Lower leg skin (tissue), 4 donors: ENCODE measurements around the gene MSH2. TPM values are rescaled to one million over a fixed set of nuclear protein-coding genes. Genes with fewer than 3 reads are reported as not detected.
"Not testable (repeated sequence)": the region's sequence is repeated elsewhere in the genome, so short reads cannot be mapped to it uniquely, and the experiment has no call there.

Experiments
- DNase-seq, 2 donors: peaks; one replicate each; pipeline ENCODE4 v3.0.0-alpha.2; 2019; ENCODE audit warnings: low spot score in 2 of 2
- H3K4me3 ChIP-seq: fragments of 200-600 bp; sonication (generic); 2 replicates; pipeline ENCODE4 v1.5.1; 2017; ENCODE audit warnings: mild to moderate bottlenecking, low read depth; ENCODE audit not compliant: poor library complexity, severe bottlenecking
- POLR2A ChIP-seq, 2 donors: fragments of 450-650 bp; IDR thresholded peaks; one replicate each; pipeline ENCODE4 v1.6.1; 2016 to 2017; ENCODE audit warnings: antibody characterized with exemption in 2 of 2, mild to moderate bottlenecking in 1 of 2, moderate library complexity in 1 of 2
- WGBS, 2 donors: methylation state at CpG; one replicate each; pipeline ENCODE4 v1.1.5; 2018; 5-methylcytosine and 5-hydroxymethylcytosine counted together
- intact Hi-C: fragments of 100-400 bp; cut with DNase I; formaldehyde crosslinking; loops from one replicate; pipeline ENCODE4 v1.15.0; 2023; ENCODE audit warnings: low total_unique reads
- total RNA-seq, 4 donors: library from RNA; depleted of rRNA; stranded (reverse); fragments of >200 nt; gene quantifications; one replicate each; pipeline ENCODE4 v1.1.0, GENCODE V29; 2016
- TF ChIP-seq, protein P1 (sequence below), 3 donors: fragments of 450-650 bp; IDR thresholded peaks; one replicate each; pipeline ENCODE4 v1.5.1; 2016; ENCODE audit warnings: antibody characterized with exemption in 3 of 3, mild to moderate bottlenecking in 3 of 3, moderate library complexity in 2 of 3

Gene MSH2
- total RNA-seq, 4 donors from 2014 or later: 10.6 to 11.9 (median 11.5) TPM

DNA sequence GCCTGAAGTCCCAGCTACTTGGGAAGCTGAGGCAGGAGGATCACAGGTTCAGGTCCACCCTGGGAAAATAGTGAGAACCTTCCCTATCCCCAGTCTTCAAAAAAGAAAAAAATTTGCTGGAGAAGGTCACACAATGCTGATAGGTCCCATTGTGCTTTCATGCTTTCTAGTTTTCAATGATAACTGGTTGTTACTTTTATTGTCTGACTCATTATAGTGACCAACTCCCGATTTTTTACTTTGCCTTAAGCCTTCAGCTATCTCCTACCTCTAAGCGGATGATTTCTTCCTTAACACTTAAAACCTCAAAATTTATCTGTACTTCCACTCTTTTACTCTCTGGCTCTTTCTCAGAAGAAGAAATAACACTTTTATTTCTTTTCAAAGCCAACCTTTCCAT, 17.3 kb downstream of the MSH2 start:
- intact Hi-C loops: no loop called here
- DNase-seq: no peak
- TF ChIP-seq POLR2A (IDR thresholded peaks at IDR 0.05): no peak
- TF ChIP-seq, protein P1, sequence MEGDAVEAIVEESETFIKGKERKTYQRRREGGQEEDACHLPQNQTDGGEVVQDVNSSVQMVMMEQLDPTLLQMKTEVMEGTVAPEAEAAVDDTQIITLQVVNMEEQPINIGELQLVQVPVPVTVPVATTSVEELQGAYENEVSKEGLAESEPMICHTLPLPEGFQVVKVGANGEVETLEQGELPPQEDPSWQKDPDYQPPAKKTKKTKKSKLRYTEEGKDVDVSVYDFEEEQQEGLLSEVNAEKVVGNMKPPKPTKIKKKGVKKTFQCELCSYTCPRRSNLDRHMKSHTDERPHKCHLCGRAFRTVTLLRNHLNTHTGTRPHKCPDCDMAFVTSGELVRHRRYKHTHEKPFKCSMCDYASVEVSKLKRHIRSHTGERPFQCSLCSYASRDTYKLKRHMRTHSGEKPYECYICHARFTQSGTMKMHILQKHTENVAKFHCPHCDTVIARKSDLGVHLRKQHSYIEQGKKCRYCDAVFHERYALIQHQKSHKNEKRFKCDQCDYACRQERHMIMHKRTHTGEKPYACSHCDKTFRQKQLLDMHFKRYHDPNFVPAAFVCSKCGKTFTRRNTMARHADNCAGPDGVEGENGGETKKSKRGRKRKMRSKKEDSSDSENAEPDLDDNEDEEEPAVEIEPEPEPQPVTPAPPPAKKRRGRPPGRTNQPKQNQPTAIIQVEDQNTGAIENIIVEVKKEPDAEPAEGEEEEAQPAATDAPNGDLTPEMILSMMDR (IDR thresholded peaks at IDR 0.05): no peak
- no peak overlapping the region for H3K4me3 ChIP-seq
- 84 to 91% methylated on average over 2 of the region's 2 CpGs for WGBS, 2 donors

DNA sequence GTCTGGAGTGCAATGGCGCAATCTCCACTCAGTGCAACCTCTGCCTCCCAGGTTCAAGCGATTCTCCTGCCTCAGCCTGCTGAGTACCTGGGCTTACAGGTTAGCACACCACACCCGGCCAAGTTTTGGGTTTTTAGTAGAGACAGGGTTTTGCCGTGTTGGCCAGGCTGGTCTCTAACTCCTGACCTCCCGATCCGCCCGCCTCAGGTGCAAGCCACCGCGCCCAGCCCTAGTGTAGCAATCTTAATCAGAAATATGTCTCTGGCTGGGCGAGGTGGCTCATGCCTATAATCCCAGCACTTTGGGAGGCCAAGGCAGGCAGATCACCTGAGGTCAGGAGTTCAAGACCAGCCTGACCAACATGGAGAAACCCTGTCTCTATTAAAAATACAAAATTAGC, 17.7 kb downstream of the MSH2 start:
- intact Hi-C loops, DNase-seq, H3K4me3 ChIP-seq: not testable (repeated sequence)
- WGBS, 2 donors: 89 to 91% methylated on average over 10 of the region's 10 CpGs

DNA sequence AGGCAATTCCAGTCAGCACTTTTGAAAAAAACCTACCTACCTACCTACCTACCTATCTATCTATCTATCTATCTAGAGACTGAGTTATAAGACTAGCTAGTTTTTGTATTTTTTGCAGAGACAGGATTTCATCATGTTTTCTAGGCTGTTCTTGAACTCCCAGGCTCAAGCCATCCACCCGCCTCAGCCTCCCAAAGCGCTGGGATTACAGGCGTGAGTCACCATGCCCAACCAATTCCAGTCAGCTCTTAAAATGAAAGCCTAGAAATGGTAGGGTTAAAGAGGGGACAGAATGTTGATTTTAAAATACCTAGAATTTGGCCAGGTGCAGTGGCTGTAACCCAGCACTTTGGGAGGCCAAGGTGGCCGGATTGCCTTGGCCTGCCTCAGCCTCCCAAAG, 19.1 kb downstream of the MSH2 start:
- TF ChIP-seq, protein P1 (IDR thresholded peaks at IDR 0.05): no peak
- TF ChIP-seq POLR2A (IDR thresholded peaks at IDR 0.05): no peak
- no peak for DNase-seq
- 89 to 98% methylated on average over 4 of the region's 4 CpGs for WGBS, 2 donors
- no peak overlapping the region for H3K4me3 ChIP-seq
- intact Hi-C loops: no loop called here

DNA sequence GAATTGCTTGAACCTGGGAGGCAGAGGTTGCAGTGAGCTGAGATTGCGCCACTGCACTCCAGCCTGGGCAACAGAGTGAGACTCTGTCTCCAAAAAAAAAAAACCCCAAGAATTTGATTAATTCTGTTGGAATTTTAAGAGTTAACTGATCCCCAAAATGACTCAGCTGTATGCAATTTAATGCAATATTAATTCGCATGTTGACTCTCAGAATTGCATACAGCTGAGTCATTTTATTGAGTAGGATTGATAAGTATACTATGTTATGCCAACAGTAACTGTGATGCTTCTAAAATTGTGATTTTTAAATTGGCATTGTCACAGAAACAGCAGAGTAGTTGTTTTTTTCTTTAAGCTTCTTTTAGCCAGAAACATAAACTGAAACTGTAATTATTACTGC, 19.6 kb downstream of the MSH2 start:
- TF ChIP-seq, protein P1 (IDR thresholded peaks at IDR 0.05): no peak
- no peak for TF ChIP-seq POLR2A (IDR thresholded peaks at IDR 0.05)
- intact Hi-C loops: no loop called here
- WGBS, 2 donors: 73 to 75% methylated on average over 2 of the region's 2 CpGs

DNA sequence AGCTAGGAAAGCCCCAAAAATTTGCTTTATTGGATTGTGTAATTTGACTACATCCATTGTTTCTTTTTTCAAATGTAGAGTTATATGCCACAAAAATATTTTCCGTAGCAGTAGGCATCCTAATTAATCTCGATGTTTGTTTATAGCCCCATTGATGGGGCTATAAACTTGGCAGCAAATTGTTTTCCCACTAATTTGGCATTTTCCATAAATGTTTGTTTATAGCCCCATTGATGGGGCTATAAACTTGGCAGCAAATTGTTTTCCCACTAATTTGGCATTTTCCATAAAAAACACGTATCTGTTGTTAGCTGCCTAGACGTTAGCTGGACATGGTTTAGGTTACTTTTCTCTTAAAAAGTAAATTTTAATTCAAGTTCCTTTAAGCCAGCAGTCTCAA, 23.8 kb downstream of the MSH2 start:
- H3K4me3 ChIP-seq: no peak overlapping the region
- 90 to 91% methylated on average over 4 of the region's 4 CpGs for whole genome bisulfite sequencing, 2 donors
- no peak for TF ChIP-seq POLR2A (IDR thresholded peaks at IDR 0.05)
- TF ChIP-seq, protein P1 (IDR thresholded peaks at IDR 0.05): no peak
- no peak for DNase-seq
- intact Hi-C loops: no loop called here

More for the DNA sequence above, 19.6 kb downstream of the MSH2 start:
- H3K4me3 ChIP-seq: no peak overlapping the region
- DNase-seq: no peak

DNA sequence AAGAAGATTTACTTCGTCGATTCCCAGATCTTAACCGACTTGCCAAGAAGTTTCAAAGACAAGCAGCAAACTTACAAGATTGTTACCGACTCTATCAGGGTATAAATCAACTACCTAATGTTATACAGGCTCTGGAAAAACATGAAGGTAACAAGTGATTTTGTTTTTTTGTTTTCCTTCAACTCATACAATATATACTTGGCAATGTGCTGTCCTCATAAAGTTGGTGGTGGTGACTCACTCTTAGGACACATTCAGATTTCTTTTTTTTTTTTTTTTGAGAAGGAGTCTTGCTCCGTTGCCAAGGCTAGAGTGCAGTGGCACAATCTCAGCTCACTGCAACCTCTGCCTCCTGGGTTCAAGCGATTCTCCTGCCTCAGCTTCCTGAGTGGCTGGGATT, 26.8 kb downstream of the MSH2 start:
- no peak for DNase-seq

DNA sequence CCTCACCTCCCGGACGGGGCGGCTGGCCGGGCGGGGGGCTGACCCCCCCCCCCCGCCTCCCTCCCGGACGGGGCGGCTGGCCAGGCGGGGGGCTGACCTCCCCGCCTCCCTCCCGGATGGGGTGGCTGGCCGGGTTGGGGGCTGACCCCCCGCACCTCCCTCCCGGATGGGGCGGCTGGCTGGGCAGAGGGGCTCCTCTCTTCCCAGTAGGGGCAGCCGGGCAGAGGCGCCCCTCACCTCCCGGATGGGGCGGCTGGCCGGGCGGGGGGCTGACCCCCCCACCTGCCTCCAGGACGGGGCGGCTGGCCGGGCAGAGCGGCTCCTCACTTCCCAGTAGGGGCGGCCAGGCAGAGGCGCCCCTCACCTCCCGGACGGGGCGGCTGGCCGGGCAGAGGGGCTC, 30.1 kb downstream of the MSH2 start:
- DNase-seq, H3K4me3 ChIP-seq, intact Hi-C loops: not testable (repeated sequence)
- WGBS, 2 donors: 92% methylated on average over 5 of the region's 32 CpGs; no CpG with 5 or more reads in 1 of the 2 donors

More for the DNA sequence above, 26.8 kb downstream of the MSH2 start:
- 59 to 72% methylated on average over 6 of the region's 6 CpGs for WGBS, 2 donors
- no peak for TF ChIP-seq POLR2A (IDR thresholded peaks at IDR 0.05)
- TF ChIP-seq, protein P1 (IDR thresholded peaks at IDR 0.05): no peak
- intact Hi-C loops: no loop called here
- H3K4me3 ChIP-seq: no peak overlapping the region

DNA sequence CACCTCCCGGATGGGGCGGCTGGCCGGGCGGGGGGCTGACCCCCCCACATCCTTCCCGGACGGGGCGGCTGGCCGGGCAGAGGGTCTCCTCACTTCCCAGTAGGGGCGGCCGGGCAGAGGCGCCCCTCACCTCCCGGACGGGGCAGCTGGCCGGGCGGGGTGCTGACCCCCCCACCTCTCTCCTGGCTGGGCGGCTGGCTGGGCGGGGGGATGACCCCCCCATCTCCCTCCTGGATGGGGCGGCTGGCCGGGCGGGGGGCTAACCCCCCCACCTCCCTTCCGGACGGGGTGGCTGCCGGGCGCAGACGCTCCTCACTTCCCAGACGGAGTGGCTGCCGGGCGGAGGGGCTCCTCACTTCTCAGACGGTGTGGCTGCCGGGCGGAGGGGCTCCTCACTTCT, 30.5 kb downstream of the MSH2 start:
- H3K4me3 ChIP-seq, intact Hi-C loops, DNase-seq: not testable (repeated sequence)
- WGBS, 2 donors: 90% methylated on average over 4 of the region's 31 CpGs; no CpG with 5 or more reads in 1 of the 2 donors
